ENCODE data around the gene BACH2.
"Not testable (repeated sequence)": the region's sequence is repeated elsewhere in the genome, so short reads cannot be mapped to it uniquely, and the experiment has no call there.

BACH2 gene

DNA sequence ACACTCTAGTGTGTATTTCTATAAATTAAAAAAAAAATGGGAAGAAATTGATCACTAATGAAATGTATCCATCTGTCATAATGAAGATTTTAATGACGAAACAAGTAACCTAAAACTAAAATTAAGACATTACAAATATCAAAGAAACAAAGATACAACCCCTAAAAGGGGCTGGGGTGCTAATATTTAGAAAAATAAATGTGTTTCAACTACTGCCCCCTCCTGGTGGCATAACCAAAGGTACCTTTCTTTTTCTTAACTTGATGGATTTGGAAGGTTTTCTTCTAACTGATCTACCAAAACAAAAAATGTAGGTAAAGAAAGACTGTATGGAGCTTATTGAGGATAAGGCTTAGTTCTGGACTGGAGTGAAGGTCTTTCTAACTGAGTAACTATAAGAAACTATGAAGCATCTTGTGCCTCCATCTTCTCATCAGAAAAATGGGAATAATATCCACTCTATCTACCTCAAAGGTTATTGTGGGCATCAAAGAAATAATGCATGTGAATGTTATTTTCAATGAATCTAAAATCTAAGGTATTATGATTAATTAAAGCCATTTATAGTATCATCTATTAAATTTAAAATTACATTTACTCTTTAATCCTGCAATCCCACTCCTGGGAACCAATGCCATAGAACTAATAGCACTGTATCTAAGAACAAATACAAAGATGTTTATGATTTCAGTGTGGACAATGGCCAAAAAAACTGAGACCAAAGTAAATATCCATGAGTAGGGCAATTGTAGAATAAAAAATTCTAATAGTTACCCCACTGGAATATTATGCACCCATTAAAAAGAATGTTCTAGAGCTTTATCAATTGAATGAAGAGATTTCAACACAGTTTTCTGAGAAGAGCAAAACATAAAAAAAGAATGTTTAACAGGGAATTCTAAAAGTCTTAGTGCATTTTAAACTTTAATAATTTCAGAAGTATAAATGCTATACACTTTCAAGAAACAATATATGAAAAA is 117.2 kb downstream of the BACH2 start:
- no peak for DNase-seq

DNA sequence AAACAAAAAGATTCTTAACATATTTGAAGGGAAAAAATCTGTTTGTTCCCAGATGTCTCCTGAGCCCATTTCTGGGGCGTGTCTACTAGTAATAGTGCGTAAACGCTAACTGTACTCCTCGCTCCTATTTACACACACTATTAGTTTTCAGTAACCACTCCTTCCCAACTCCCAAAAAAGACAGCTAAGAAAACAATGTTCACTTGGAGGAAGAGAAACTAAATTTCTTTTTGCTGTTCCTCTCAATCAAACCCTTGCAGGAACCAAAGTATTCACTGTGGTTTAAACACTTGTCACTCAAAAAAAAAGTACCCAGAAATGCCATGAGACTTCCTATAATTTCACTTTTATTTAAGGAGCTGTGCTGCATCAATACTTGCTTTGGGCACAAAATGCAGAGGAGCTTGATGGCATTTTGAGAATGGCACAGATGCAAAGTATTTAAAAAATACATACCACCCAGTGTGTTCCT is 118.2 kb downstream of the BACH2 start:
- no peak for DNase-seq

DNA sequence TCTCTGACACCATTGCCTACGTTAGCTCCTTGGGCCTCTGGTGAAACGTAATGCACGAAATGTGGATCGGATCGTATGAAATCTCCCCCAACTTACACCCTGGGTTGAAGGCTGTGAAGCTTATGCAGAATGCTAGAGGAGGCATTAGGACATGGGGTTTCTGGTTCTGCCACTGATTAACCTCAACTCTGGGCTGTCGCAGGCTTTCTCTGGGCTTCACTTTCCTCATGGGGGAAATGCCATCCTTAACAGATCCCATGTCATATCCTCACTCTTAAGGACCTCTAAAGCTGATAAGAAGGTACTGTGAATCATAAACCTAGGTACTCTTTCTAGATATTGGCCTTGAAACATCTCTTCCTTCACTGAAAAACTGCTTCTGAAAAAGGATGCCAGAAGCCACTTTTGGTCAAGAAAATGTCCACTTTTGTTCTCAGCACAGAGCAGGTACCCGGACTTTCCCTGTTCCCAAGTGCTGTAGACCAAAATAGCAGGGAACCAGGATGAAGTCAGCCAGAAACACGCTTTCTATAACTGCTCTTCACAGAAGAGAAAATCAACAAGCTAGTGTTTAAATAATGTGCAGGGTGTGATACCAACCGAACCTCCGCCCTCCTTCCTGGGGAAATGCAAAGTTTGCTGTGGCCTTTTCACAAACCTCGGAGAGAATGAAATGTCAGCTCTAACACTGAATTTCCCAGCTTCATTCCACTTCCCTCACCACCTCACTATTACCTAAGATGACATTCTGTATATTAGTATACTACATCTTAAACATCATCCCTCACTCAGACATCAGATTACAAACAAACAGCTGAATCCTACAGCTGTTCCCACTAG is 118.9 kb downstream of the BACH2 start:
- DNase-seq: no peak

DNA sequence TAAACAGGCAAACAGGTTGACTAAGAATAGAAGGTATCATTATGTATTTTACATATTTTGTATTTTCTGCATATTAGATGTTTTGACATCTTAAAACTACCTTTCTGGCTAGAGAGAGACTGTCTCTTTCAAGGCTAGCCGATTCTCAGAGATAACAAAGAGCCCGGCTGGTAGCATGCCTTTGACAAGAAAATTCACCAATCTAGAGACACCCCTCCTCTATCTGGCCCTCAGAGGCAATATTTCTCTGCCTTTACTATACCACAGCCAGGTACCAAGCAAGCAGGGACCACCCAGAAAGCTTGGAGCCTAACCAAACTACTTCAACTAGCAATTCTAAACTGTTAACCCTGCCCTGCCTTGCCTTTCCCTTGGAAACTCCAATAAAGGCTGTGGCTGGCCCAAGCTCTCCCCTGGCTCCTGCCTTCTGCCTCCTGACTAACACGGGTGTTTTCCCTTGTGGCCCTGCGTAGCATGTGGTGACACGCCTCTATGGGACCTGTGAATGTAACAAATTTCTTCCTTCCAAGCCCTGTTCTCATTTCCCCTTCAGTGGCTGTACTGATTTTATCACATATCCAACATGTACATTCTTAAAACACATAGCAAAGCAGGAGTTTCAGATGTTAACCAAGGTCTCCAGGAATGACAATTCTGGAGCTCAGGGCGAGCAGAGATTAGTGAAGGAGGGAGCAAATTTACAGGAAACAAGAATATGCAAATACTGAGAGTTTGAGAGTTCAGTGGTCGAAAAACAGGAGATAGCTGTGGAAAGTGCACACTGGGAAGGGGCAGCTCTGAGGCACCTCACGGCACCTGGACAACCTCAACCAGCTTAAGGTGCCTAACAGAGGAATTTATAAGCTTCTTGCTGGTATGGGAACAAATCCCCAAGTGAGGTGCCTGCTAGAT is 120.8 kb downstream of the BACH2 start:
- peak; percentile 71 to 73 for DNase-seq

DNA sequence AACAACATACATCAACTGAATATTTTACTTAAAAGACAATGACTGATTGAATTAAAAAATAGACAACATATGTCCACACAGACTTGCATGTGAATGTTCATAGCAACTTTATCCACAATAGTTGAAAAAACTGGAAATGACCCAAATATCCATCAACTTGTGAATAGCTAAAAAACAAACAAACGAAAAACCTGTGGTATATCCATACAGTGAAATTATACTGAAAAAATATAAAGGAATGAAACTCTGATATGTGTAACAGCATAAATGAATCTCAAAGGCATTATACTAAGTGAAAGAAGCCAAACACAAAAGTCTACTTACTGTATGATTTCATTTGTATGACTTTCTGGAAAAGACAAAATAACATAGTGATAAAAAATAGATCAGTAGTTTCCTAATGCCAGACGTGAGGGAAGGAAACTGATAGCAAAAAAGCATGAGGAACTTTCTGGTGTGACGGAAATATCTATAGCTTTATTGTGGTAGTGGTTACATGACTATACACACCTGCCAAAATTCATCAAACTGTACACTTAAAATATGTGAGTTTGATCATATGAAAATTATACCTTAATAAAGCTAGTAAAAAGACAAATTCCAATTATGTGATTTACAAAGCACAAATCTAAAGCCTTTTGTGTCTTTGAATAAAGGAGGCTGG is 123.2 kb downstream of the BACH2 start:
- DNase-seq: no peak

DNA sequence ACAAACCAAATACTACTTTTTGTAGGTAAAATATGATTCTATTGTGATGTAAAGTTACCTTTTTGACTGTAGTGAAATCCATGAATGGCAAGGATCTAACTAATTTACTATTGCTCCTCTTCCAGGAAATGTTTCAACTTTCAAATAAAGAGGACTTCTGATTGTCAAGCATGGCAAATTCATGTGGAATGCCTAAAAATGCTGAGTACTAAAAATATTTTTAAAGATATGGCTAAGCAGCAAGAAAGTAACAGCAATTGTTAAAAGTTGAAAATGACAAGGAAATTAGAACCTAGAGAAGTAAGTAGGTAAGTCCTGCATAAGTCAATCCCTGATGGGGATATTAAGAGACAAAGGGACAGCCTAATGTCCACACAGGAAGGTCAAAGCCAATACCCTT is 126.0 kb downstream of the BACH2 start:
- DNase-seq: no peak

DNA sequence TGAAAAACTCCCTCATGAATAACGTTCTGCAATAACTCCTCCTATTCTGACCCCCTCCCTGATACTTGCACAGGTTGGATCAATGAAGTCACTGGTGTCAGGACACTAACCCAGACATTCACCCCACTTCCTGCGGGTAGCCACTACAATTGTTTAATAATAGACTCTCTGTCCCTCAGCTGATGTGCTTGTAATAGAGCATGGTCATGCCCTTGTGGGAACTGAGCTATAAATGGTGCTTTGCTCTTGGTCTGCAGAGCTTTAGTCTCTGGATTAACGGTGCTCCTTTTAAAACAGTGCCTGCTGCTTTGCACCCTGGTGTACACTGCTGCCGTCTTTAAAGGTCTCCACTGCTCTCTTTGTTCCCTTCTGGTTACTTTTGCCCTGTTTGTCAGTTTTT is 127.3 kb downstream of the BACH2 start:
- DNase-seq: no peak

DNA sequence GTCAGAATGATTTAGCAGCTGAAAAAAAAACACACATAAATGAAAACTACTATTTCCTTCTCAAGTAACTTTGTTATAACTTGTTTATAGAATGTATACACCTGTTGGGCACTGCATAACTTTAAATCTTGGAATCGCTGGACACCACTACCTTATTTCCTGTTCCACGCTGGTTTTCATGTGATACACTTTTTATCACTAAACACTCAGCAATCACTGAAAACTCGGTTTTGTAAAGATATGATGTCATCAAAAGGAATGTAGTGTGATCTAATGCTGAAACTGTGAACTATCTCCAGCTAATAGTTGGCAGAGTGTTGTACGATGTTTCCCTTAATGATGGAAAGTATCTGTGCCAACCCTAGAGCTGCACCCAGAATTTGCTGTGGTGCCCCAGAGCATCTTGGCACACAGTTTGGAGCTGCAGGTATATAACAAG is 127.9 kb downstream of the BACH2 start:
- DNase-seq: no peak

DNA sequence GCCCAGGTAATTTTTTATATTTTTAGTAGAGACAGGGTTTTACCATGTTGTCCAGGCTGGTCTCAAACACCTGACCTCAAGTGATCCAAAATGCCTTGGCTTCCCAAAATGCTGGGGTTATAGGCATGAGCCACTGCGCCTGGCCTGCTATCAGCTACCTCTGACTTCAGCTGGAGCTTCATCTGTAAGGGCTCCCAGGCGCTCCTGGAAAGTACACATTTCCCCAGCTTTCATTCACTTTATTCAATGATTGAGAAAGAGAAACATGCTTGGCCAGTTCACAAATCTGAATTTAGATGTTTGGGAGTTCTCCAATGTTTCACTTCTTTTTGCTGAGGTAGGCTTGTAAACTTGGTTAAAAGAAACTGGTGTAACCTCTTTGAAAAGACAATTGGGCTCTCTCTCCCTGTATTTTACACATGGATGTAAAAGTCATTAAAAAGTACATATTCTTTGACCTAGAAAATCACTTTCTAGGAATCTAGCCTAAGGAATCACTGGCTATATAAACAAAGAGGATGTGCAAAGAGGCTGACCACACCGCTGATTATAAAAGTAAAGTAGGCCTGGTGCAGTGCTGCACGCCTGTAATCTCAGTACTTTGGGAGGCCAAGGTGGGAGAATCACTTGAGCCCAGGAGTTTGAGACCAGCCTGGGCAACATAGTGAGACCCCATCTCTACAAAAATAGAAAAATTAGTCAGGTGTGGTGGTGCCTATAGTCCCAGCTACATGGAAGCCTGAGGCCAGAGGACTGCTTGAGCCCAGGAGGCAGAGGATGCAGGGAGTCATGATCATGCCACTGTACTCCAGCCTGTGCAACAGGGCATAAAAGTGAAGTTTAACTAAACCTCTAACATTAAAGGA is 128.9 kb downstream of the BACH2 start:
- DNase-seq: no peak

DNA sequence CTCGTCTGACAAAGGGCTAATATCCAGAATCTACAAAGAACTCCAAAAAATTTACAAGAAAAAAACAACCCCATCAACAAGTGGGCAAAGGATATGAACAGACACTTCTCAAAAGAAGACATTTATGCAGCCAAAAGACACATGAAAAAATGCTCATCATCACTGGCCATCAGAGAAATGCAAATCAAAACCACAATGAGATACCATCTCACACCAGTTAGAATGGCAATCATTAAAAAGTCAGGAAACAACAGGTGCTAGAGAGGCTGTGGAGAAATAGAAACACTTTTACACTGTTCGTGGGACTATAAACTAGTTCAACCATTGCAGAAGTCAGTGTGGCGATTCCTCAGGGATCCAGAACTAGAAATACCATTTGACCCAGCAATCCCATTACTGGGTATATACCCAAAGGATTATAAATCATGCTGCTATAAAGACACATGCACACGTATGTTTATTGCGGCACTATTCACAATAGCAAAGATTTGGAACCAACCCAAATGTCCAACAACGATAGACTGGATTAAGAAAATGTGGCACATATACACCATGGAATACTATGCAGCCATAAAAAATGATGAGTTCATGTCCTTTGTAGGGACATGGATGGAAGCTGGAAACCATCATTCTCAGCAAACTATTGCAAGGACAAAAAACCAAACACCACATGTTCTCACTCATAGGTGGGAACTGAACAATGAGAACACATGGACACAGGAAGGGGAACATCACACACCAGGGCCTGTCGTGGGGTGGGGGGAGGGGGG is 130.3 kb downstream of the BACH2 start:
- DNase-seq: not testable (repeated sequence)

DNA sequence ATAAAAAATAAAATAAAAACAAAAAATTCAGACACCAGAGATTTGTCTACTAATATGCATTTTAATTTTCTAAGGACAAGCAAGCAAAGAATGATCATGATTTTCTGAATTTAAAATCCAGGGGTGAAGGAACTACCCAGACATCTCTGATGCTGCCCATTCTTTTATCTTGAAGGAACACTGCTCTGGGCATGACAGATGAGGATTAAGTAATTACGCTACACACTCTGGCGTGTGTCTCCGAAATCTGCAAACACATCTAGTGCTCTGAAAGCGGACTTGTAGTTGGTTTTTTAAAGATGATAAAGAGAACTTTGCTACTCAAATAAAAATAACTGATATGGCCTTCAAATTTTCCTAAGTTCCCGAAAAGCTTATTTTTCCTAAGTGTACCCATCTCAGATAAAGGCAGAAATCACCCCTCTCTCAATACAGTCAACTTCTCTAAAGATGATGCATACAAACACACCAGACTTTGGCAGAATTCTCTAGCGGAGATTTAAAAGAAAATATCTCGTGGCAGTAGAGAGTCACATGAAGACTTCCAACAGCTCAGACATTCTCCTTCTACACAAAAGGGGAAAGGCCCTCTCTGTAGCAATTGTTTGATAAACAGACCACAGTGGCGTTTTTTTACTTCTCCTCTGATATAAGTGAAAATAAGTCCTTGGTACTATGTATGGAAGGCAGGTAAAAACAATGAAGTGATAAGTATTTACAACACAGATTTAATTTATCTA is 133.8 kb downstream of the BACH2 start:
- DNase-seq: no peak

DNA sequence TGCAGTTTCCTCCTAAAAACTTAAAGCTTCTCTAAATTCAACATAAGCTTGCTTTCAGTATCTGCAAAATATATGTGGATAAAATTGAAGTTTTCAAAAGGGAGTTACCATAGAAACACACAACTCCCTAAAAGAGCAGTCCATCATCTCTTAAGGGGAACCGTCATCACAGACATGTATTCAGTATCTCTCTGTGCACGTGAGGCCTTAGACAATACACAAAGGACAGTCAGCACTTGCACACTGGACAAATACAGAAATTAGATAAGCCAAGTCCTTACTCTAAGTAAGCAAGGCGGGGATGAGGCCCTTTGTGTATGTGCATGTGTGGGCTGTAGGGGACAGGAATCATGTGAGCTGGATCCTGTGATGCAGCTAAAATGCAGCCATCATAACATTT is 136.6 kb downstream of the BACH2 start:
- no peak for DNase-seq

DNA sequence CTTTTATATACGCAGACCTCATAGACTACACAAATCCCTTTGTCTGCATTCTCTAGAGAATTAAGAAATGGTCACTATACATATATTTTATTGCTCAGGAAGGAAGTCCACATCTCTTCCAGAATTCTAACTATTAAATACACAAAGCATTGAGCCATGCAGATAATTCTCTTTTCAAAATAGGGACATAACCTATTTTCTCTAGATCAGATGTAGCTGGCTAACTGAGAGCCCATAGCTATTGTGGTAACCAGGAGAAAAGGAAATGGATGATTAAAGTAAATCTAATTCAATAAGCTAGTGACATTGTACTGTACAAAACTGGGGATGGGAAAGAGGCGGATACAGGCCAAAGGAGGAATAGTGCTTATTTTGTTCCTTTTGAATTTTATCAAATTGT is 137.2 kb downstream of the BACH2 start:
- DNase-seq: no peak

DNA sequence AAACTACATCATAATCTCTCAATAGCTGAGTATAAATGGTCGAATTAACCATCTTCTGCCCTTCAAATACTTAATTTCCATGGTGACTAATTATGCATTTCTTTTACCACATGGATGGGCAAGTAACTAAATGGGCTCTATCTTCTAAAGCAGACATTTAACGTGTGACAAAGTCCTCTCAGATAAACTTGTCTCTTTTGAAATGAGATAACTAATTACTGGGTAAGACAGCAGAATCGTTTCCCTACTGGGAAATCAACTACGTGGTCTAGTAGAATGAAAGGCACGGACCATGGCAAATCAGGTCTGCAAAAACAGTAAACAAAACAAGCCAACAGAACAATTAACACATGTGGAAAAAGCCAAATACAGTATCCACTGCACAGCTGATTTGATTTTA is 137.7 kb downstream of the BACH2 start:
- no peak for DNase-seq

DNA sequence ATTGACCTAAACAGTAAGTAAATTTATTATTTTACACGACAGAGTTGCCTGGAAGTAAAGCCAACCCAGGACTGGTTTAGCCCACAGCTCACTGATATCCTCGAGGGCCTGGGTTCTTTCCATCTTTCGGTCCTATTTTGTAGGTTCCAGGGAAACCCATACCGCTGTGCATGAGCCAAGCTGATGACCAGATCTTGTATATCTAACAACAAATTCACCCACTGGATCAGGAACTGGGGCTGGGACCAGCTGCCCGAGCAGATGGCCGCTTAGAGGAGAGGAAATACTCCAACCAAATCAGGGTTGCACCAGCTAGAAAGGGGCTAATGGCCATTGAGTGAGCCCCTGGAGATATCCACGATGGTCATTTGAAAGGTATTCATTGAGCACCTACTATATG is 139.2 kb downstream of the BACH2 start:
- no peak for DNase-seq

DNA sequence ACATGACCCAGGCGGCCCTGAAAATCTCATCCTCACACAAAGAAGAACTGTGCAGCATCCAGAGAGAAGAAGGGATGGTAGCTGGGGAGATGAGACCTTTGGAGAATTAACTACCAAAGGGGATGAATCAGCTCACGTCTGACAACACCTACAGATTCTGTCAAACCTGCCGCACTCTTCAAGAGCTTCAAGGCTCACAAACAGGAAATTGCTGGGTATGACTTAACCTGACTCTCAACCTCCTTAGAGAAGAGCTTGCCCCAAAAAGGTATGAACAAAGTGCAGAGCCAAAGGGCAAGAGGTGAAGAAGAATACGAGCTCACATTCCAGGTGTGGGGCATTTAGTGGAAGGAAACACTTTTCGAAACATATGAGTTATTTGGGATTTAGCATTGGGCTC is 139.8 kb downstream of the BACH2 start:
- peak in 1 of 2 donors; percentile 54 for DNase-seq

DNA sequence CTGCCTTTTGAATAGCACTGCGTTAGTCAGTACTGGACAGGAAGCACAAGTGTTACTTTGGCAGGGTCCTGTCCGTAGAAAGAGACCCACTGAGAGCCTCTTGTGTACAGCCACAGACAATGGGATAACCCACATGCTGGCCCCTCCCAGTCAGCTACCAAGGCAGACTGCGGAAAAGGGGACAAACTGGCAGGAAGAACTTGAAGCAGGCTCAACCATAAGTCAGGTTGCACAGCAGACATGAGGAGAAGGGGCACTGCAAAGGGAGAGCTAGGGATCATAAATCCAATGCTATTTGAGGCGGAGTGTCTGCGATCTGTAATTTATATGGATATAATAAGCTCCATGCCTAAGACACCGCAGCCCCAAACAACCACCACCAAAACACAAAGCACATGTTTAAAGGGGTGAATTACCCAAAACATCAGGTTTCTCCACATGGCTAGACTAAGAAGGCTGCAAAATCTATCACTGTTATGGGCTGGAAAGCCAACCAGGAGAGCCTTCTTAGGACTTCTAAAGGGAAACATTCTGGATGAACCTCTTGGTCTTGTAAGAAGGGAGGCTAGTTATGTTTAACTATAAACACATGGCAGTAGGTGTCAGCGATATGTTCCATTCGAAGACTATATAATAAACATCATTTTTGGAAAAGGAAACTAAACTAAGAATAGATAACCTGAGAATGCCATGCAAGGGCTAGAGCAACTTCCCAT is 141.7 kb downstream of the BACH2 start:
- DNase-seq: no peak

DNA sequence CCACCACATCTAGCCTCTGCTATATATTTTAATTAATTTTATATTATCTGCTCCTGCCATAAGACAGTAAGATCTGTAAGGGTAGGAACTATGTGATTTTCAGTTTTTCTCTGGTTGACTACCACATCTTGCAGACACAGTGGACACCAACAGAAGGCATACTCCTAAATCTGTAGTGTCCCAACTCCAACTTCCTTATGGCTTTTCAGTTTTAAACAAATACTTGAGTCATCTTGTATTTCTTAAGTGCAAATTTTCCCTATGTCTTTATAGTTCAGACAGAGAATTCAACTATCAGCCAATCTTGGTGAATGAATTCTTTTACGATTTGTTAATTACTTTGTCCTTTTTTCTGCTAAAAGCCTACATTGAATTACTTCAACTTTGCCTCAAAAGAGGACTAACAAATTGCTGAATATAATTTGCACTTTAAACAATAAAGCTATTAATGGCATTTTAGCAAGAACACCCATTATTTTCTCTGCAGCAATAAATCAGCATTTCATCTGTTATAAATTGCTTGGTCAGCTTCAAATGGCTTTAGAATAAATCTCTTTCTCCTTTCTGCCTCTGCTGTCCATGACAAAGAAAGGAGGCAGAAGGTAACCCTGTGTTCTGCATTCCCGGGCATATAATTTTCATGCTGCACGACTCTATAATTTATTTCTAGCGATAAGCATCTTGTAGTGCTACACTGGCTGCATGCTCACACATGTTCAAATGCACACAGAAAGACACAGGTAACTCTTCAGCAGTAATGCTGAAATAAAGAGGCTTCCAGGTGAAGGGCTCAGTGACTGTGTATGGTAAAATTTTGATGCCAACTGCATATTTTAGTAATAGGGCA is 144.8 kb downstream of the BACH2 start:
- no peak for DNase-seq
